ENCODE measurements around the gene CNTN4. TPM values are rescaled to one million over a fixed set of nuclear protein-coding genes. Genes with fewer than 3 reads are reported as not detected.

The CNTN4 gene
- total RNA-seq, 4 donors from 2014 or later, result 2.6 to 91.2 (median 13.2) TPM

DNA sequence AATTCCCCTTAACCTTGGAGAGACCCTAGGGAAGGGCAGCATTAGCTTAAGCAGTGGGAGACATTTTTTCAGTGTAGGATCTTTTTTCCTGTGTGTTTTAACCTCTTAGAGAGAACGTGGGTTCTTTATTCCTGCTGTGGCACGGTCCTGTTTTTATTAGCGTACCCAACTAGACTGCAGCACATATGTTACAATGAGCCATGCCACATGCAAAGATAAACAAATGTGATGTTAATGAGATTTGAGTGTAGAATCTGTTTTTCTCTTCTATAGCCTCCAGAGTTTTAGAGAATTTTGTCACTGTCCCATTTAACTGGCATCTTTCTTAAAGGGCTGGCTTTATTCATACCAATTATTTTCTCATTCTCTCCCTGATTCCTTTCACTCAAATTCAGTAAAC is 347.5 kb downstream of the CNTN4 start:
- DNase-seq, result no peak
- intact Hi-C loops (cut with DNase I; ENCODE audit: low total_unique reads), result no loop called here
- no peaks in the 10 kb centered on the region for H3K4me1 ChIP-seq
- TF ChIP-seq POLR2A (IDR thresholded peaks at IDR 0.05), result no peak
- TF ChIP-seq, protein P1, sequence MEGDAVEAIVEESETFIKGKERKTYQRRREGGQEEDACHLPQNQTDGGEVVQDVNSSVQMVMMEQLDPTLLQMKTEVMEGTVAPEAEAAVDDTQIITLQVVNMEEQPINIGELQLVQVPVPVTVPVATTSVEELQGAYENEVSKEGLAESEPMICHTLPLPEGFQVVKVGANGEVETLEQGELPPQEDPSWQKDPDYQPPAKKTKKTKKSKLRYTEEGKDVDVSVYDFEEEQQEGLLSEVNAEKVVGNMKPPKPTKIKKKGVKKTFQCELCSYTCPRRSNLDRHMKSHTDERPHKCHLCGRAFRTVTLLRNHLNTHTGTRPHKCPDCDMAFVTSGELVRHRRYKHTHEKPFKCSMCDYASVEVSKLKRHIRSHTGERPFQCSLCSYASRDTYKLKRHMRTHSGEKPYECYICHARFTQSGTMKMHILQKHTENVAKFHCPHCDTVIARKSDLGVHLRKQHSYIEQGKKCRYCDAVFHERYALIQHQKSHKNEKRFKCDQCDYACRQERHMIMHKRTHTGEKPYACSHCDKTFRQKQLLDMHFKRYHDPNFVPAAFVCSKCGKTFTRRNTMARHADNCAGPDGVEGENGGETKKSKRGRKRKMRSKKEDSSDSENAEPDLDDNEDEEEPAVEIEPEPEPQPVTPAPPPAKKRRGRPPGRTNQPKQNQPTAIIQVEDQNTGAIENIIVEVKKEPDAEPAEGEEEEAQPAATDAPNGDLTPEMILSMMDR (IDR thresholded peaks at IDR 0.05), result no peak
- H3K9me3 ChIP-seq, result no peaks in the 10 kb centered on the region
- no peak overlapping the region for H3K4me3 ChIP-seq
- no peaks in the 10 kb centered on the region for H3K27me3 ChIP-seq
- no peak overlapping the region for H3K27ac ChIP-seq
- no peaks in the 10 kb centered on the region for H3K36me3 ChIP-seq

DNA sequence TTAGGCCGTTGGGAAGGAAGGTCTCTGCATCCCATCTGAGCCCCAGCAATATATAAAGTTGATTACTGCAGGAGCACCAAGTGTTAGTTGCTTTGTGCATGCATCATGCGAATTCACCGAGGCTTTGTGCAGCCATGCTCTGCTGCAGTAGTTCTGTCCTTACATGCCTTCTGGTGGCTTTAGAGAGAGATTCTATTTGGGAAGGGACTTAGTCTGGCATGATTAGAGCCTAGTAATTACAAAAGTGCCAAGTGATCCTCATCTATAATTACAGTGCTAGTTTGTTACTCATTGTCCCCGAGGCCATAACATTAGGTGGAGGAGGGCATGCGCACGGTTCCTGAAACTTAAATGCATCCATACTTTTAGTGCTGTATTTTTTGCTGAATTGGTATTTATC is 353.6 kb downstream of the CNTN4 start:
- Histone ChIP-seq H3K27me3 (no peaks in the 10 kb centered on the region), H3K9me3 (no peaks in the 10 kb centered on the region), H3K36me3 (no peaks in the 10 kb centered on the region), H3K27ac (no peak overlapping the region), H3K4me1 (no peaks in the 10 kb centered on the region), H3K4me3 (no peak overlapping the region)
- intact Hi-C loops (cut with DNase I; ENCODE audit: low total_unique reads), result no loop called here
- no peak for TF ChIP-seq POLR2A (IDR thresholded peaks at IDR 0.05)
- TF ChIP-seq, protein P1 (IDR thresholded peaks at IDR 0.05), result no peak
- DNase-seq, result no peak

DNA sequence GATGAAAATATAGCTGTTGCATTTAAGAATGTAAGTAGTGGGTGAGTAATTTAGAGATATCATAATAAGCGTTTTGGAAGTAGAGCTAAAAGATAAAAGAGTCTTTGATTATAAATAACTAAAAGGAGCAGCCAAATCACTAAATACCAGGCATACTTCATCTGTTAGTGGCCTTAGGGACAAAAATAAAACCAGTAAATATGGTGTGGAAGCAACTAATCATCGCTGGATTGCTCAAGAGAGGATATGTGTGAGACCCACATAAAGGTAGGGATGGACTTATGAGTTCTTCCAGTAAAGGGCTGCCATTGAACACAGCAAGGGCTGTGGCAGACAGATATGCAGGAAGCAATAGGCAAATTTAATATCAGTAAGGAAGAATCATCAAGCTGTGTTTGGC is 356.2 kb downstream of the CNTN4 start:
- H3K27ac ChIP-seq, result no peak overlapping the region
- H3K4me1 ChIP-seq, result no peaks in the 10 kb centered on the region
- no peak for TF ChIP-seq POLR2A (IDR thresholded peaks at IDR 0.05)
- TF ChIP-seq, protein P1 (IDR thresholded peaks at IDR 0.05), result no peak
- H3K9me3 ChIP-seq, result no peaks in the 10 kb centered on the region
- no peak overlapping the region for H3K4me3 ChIP-seq
- H3K36me3 ChIP-seq, result no peaks in the 10 kb centered on the region
- intact Hi-C loops (cut with DNase I; ENCODE audit: low total_unique reads), result no loop called here
- H3K27me3 ChIP-seq, result no peaks in the 10 kb centered on the region
- no peak for DNase-seq

DNA sequence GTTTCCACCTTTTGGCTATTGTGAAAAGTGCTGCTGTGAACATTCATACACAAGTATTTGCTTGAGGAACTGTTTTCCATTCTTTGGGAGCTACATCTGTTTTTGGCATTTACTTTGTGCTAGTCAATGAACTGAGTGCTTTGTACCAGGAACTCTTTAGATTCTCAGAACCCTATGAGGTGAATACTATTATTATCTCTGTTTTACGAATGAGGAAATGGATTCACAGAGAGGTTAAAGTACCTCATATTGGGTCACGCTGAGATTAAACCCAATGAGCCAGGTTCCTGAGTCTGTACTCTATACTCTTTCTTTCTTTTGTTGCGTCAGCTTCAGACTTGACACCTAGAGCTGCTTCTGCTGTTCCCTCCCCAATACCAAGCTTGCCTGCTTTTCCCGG is 358.1 kb downstream of the CNTN4 start:
- Histone ChIP-seq H3K36me3 (no peaks in the 10 kb centered on the region), H3K27me3 (no peaks in the 10 kb centered on the region), H3K4me3 (no peak overlapping the region), H3K9me3 (no peaks in the 10 kb centered on the region), H3K4me1 (no peaks in the 10 kb centered on the region), H3K27ac (no peak overlapping the region)
- intact Hi-C loops (cut with DNase I; ENCODE audit: low total_unique reads), result no loop called here
- DNase-seq, result no peak
- no peak for TF ChIP-seq POLR2A (IDR thresholded peaks at IDR 0.05)
- TF ChIP-seq, protein P1 (IDR thresholded peaks at IDR 0.05), result no peak

DNA sequence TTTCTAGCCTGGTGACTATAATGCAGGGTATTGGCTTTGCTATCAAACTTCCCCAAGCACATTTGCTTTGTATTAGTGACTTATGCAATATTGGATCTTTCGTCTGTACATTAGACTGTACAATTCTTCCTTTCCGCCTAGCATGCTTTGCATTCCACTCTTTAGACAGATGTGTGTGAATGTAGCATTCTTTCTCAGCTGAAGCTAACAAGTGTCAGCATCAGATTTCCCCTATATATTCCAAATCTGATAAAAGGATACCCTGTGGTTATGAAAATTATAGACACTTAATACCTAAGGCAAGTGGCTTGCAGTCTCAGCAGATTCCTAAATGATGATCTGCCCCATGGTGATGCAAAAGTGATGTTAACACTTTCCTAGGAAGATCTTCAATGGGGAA is 360.1 kb downstream of the CNTN4 start:
- no peaks in the 10 kb centered on the region for H3K36me3 ChIP-seq
- TF ChIP-seq POLR2A (IDR thresholded peaks at IDR 0.05), result no peak
- TF ChIP-seq, protein P1 (IDR thresholded peaks at IDR 0.05), result no peak
- no peaks in the 10 kb centered on the region for H3K4me1 ChIP-seq
- H3K27me3 ChIP-seq, result no peaks in the 10 kb centered on the region
- intact Hi-C loops (cut with DNase I; ENCODE audit: low total_unique reads), result no loop called here
- H3K27ac ChIP-seq, result no peak overlapping the region
- H3K9me3 ChIP-seq, result no peaks in the 10 kb centered on the region
- H3K4me3 ChIP-seq, result no peak overlapping the region
- no peak for DNase-seq
